ENCODE measurements around the gene GPRIN1.
A peak's percentile ranks its signal among the peaks of the same experiment; 100 is the strongest.
"Not testable (repeated sequence)": the region's sequence is repeated elsewhere in the genome, so short reads cannot be mapped to it uniquely, and the experiment has no call there.

Gene GPRIN1

GRCh38 chr5:176550937-176551336, 59.0 kb downstream of the GPRIN1 start:
- H3K4me3 ChIP-seq (replicated peaks; ENCODE audit: insufficient read depth, low read length); H3K27ac ChIP-seq (replicated peaks); DNase-seq (ENCODE audit: low read depth in 1 of 2, low spot score in 1 of 2); H3K27me3 ChIP-seq (ENCODE audit: insufficient read depth, poor library complexity, severe bottlenecking): not testable (repeated sequence)

GRCh38 chr5:176550275-176550831, 59.6 kb downstream of the GPRIN1 start:
- DNase-seq (ENCODE audit: low read depth in 1 of 2, low spot score in 1 of 2): no peak
- no peak overlapping the region for H3K27ac ChIP-seq (replicated peaks)
- H3K27me3 ChIP-seq (ENCODE audit: insufficient read depth, poor library complexity, severe bottlenecking): no peaks in the 10 kb centered on the region
- 0 out of 2 replicates have a peak overlapping the region, but pooled peaks have one; percentile 4 for H3K4me3 ChIP-seq (replicated peaks; ENCODE audit: insufficient read depth, low read length)
- peak; percentile 96 for TF ChIP-seq SPI1 (IDR thresholded peaks at IDR 0.05; ENCODE audit: borderline replicate concordance, low read depth)
- TF ChIP-seq, protein P1, sequence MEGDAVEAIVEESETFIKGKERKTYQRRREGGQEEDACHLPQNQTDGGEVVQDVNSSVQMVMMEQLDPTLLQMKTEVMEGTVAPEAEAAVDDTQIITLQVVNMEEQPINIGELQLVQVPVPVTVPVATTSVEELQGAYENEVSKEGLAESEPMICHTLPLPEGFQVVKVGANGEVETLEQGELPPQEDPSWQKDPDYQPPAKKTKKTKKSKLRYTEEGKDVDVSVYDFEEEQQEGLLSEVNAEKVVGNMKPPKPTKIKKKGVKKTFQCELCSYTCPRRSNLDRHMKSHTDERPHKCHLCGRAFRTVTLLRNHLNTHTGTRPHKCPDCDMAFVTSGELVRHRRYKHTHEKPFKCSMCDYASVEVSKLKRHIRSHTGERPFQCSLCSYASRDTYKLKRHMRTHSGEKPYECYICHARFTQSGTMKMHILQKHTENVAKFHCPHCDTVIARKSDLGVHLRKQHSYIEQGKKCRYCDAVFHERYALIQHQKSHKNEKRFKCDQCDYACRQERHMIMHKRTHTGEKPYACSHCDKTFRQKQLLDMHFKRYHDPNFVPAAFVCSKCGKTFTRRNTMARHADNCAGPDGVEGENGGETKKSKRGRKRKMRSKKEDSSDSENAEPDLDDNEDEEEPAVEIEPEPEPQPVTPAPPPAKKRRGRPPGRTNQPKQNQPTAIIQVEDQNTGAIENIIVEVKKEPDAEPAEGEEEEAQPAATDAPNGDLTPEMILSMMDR (IDR thresholded peaks at IDR 0.05; ENCODE audit: insufficient read depth, low read length): no peak
- TF ChIP-seq POLR2AphosphoS5 (IDR thresholded peaks at IDR 0.05; ENCODE audit: low read depth): no peak
- no peak for TF ChIP-seq GABPA (IDR thresholded peaks at IDR 0.05; ENCODE audit: low read depth)

DNA sequence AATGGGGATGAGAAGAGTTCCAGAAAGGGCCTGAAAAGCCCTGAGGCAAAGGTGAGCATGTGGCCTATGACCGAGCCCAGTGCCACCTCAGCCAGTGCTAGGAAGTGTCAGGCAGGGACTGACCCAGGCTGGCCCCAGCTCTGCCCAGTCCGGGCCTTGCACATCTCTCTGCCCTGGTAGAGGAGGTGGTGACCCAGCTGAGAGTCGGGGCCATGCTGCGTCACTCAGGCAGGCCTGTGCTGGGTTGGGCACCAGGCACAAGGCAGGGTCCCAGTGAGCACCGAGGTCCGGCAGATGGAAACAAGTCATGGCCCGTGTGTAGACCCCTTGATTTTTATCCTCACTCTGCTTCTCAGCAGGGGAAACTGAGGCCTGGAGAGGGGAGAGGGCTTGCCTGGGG, 60.1 kb downstream of the GPRIN1 start:
- TF ChIP-seq, protein P1 (IDR thresholded peaks at IDR 0.05; ENCODE audit: insufficient read depth, low read length): no peak
- TF ChIP-seq POLR2AphosphoS5 (IDR thresholded peaks at IDR 0.05; ENCODE audit: low read depth): no peak
- no peak for TF ChIP-seq GABPA (IDR thresholded peaks at IDR 0.05; ENCODE audit: low read depth)
- no peak for TF ChIP-seq SPI1 (IDR thresholded peaks at IDR 0.05; ENCODE audit: borderline replicate concordance, low read depth)
- TF ChIP-seq, protein P2, sequence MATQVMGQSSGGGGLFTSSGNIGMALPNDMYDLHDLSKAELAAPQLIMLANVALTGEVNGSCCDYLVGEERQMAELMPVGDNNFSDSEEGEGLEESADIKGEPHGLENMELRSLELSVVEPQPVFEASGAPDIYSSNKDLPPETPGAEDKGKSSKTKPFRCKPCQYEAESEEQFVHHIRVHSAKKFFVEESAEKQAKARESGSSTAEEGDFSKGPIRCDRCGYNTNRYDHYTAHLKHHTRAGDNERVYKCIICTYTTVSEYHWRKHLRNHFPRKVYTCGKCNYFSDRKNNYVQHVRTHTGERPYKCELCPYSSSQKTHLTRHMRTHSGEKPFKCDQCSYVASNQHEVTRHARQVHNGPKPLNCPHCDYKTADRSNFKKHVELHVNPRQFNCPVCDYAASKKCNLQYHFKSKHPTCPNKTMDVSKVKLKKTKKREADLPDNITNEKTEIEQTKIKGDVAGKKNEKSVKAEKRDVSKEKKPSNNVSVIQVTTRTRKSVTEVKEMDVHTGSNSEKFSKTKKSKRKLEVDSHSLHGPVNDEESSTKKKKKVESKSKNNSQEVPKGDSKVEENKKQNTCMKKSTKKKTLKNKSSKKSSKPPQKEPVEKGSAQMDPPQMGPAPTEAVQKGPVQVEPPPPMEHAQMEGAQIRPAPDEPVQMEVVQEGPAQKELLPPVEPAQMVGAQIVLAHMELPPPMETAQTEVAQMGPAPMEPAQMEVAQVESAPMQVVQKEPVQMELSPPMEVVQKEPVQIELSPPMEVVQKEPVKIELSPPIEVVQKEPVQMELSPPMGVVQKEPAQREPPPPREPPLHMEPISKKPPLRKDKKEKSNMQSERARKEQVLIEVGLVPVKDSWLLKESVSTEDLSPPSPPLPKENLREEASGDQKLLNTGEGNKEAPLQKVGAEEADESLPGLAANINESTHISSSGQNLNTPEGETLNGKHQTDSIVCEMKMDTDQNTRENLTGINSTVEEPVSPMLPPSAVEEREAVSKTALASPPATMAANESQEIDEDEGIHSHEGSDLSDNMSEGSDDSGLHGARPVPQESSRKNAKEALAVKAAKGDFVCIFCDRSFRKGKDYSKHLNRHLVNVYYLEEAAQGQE (IDR thresholded peaks at IDR 0.05; ENCODE audit: insufficient replicate concordance, low read depth): no peak
- H3K27me3 ChIP-seq (ENCODE audit: insufficient read depth, poor library complexity, severe bottlenecking): no peaks in the 10 kb centered on the region
- no peak overlapping the region for H3K4me3 ChIP-seq (replicated peaks; ENCODE audit: insufficient read depth, low read length)
- no peak for DNase-seq (ENCODE audit: low read depth in 1 of 2, low spot score in 1 of 2)
- H3K27ac ChIP-seq (replicated peaks): no peak overlapping the region

DNA sequence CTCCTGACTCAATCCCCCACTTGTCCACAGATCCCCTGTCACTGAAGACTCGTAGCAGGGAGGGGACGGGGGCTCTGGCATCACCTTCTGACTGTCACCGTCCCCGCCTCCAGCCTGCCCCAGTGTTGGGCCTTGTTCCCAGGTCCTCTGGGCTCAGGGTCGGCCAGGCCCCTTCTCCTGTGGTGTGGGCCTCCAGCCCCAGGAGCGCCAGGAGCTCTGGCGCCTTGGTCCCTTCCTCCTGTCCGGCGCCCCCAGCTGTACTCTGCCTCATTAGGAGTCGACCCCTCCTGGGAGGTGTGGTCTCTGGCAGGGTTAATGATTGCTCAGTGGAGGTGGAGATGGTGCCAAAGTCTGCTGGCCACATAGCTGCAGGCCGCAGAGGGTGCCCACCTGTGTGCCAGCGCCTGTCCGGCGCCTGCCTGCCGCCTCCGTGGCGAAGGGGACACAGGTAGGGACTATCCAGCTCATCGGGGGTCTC, 61.0 kb downstream of the GPRIN1 start, which contains the start of gene CDHR2:
Gene CDHR2, plus strand, starts transcription at position 376 of the 478 bp plus-strand sequence. CDS start 16,011 bp downstream, outside the sequence.
- DNase-seq (ENCODE audit: low read depth in 1 of 2, low spot score in 1 of 2): no peak
- Histone ChIP-seq H3K27me3 (ENCODE audit: insufficient read depth, poor library complexity, severe bottlenecking) (no peaks in the 10 kb centered on the region), H3K4me3 (replicated peaks; ENCODE audit: insufficient read depth, low read length) (no peak within 1 kb of the TSS), H3K27ac (replicated peaks) (no peak within 1 kb of the TSS)
- no peak for TF ChIP-seq GABPA (IDR thresholded peaks at IDR 0.05; ENCODE audit: low read depth)
- 0 out of 2 replicates have a peak, but pooled peaks have one; percentile 3 for TF ChIP-seq POLR2AphosphoS5 (IDR thresholded peaks at IDR 0.05; ENCODE audit: low read depth)

- no peaks in the 10 kb centered on the region for H3K27me3 ChIP-seq (ENCODE audit: insufficient read depth, poor library complexity, severe bottlenecking)
- no peak overlapping the region for H3K4me3 ChIP-seq (replicated peaks; ENCODE audit: insufficient read depth, low read length)
- H3K27ac ChIP-seq (replicated peaks): no peak overlapping the region
- DNase-seq (ENCODE audit: low read depth in 1 of 2, low spot score in 1 of 2): no peak
- TF ChIP-seq, protein P1 (IDR thresholded peaks at IDR 0.05; ENCODE audit: insufficient read depth, low read length): no peak
- TF ChIP-seq, protein P2 (IDR thresholded peaks at IDR 0.05; ENCODE audit: insufficient replicate concordance, low read depth): no peak
- TF ChIP-seq POLR2AphosphoS5 (IDR thresholded peaks at IDR 0.05; ENCODE audit: low read depth) (no peak), SPI1 (IDR thresholded peaks at IDR 0.05; ENCODE audit: borderline replicate concordance, low read depth) (no peak), GABPA (IDR thresholded peaks at IDR 0.05; ENCODE audit: low read depth) (no peak)
Measured at GRCh38 chr5:176547802-176548201, 62.2 kb downstream of the GPRIN1 start.

Measured in HL-60 (cell line).